GM20000 (cell line): ENCODE results near the gene B4GALT3.
A peak's percentile ranks its signal among the peaks of the same experiment; 100 is the strongest.

ENCODE experiments used
- DNase-seq: peaks from one replicate; pipeline ENCODE4 v3.0.0; 2012; ENCODE audit warnings: low spot score
- TF ChIP-seq, protein P1 (sequence below): IDR thresholded peaks from 2 replicates; pipeline ENCODE4 v1.5.1; 2012; ENCODE audit warnings: mild to moderate bottlenecking, control low read depth; ENCODE audit errors: extremely low read depth, missing control alignments

The B4GALT3 gene

DNA sequence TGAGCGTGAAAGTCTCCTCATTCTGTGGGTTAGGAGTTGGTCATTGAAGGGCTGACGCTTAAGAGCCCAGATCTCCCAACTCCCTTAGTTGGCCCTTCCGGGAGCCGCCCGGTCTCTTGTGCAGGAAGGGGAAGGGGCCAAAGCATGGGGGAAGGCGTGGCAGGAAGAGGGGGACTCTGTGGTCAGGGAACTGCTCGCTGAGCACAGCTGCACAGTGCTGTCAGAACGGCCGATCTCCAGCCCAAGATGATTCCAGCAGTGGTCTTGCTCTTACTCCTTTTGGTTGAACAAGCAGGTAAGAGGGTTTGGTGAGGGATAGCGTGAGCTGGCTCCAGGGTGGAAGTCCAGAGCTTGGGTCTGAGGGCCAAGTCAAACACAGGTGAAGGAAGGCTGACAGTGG lies 37.8 kb upstream of the B4GALT3 start, which contains the start of gene FCER1G:
Gene FCER1G (plus strand): TSS at position 220 of the 400 bp plus-strand sequence. CDS start 27 bp downstream, at position 247.
- TF ChIP-seq, protein P1, sequence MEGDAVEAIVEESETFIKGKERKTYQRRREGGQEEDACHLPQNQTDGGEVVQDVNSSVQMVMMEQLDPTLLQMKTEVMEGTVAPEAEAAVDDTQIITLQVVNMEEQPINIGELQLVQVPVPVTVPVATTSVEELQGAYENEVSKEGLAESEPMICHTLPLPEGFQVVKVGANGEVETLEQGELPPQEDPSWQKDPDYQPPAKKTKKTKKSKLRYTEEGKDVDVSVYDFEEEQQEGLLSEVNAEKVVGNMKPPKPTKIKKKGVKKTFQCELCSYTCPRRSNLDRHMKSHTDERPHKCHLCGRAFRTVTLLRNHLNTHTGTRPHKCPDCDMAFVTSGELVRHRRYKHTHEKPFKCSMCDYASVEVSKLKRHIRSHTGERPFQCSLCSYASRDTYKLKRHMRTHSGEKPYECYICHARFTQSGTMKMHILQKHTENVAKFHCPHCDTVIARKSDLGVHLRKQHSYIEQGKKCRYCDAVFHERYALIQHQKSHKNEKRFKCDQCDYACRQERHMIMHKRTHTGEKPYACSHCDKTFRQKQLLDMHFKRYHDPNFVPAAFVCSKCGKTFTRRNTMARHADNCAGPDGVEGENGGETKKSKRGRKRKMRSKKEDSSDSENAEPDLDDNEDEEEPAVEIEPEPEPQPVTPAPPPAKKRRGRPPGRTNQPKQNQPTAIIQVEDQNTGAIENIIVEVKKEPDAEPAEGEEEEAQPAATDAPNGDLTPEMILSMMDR = no peak
- DNase-seq = no peak

GRCh38 chr1:161214369-161214768 lies 37.1 kb upstream of the B4GALT3 start:
- DNase-seq = no peak
- TF ChIP-seq, protein P1 = no peak

DNA sequence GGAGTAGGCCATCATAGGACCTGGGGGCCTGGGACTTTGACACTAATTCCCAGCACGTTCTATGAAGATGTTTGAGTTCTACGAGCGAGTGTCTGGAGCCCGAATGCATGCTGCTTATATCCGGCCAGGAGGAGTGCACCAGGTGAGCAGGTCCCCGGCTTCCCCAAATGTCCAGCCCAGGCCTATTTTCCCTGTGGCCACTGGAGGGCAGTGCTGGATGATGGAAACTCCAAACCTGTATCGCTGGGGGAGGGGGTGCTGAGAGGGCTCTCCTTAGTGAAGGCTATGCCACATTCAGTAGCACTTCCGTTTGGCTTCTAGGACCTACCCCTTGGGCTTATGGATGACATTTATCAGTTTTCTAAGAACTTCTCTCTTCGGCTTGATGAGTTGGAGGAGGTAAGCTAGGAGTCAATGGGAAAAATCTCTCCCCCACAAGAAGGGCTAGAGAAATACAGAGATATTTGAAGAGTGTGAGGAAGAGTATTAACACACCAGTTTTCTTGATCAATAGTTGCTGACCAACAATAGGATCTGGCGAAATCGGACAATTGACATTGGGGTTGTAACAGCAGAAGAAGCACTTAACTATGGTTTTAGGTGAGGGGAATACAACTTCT lies 32.6 kb upstream of the B4GALT3 start:
- TF ChIP-seq, protein P1 = peak; percentile 80
- peak; percentile 73 for DNase-seq

DNA sequence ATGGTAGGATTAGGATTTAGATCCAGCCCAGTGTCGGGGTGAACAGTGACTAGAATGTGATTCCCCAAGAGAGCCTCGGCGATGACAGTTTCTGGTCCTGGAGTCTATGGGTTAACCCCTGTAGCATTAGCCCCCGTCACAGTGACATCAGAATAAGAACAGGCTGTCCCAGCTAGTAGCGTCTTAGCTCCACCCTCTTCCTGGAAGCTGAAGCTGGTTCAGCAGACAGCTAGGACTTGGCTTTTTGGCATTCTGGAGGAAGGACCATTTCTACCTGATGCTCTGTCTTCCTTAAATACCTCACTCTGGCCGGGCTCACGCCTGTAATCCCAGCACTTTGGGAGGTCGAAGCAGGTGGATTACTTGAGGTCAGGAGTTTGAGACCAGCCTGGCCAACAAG lies 29.9 kb upstream of the B4GALT3 start:
- DNase-seq = no peak
- TF ChIP-seq, protein P1 = no peak

DNA sequence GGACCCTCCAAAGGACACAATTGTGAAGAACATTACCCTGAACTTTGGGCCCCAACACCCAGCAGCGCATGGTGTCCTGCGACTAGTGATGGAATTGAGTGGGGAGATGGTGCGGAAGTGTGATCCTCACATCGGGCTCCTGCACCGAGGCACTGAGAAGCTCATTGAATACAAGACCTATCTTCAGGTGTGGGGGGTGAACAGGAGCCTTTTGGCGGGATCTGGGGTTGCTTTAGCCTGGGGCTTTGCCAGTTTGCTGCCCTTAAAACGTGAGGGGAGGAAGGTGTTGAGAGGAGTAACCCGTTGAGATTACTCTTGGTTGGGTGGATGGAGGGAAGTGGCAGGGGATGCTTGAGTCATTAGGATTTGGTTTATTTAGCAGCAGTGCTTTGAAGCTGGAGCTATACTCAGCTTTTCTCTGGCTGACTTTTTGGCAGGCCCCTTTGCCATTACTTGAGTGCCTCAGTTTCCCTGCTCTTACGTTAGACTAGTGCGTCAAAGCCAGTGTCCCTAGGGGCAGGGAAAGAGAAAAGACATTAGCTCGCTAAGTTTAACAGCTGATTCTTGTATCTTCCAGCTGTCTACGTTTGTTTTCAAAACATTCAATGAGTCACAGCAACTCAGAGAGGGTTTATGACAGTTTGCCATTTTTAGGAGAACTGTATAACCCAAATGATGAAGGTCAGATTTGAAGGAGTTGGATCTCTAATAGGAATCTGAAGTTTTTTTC lies 29.3 kb upstream of the B4GALT3 start:
- DNase-seq = no peak
- TF ChIP-seq, protein P1 = no peak

GRCh38 chr1:161201836-161202712 lies 24.8 kb upstream of the B4GALT3 start, which contains the start of gene NDUFS2:
Gene NDUFS2 (plus strand): TSS chr1:161202367. CDS start chr1:161202386, 19 bp downstream.
- DNase-seq = peak; percentile 93
- TF ChIP-seq, protein P1 = no peak
